NCI-H526 (cell line): ENCODE results near the gene DNAH3.
"Not testable (repeated sequence)": the region's sequence is repeated elsewhere in the genome, so short reads cannot be mapped to it uniquely, and the experiment has no call there.

ENCODE experiments used
- DNase-seq, 2 experiments: peaks; one replicate each; lab custom pipeline; 2025; lab: John Stamatoyannopoulos, UW

The DNAH3 gene

GRCh38 chr16:20940871-20941635 is 209.6 kb downstream of the DNAH3 start:
- no peak for DNase-seq

- DNase-seq: no peak
These were observed 211.0 kb downstream of the DNAH3 start for GRCh38 chr16:20939611-20940010.

GRCh38 chr16:20938426-20938825 is 212.2 kb downstream of the DNAH3 start:
- DNase-seq: no peak

GRCh38 chr16:20937736-20938135 is 212.9 kb downstream of the DNAH3 start:
- DNase-seq: no peak

- no peak for DNase-seq
These were observed 217.1 kb downstream of the DNAH3 start for GRCh38 chr16:20933589-20933988.

GRCh38 chr16:20931066-20931600 is 219.5 kb downstream of the DNAH3 start:
- no peak for DNase-seq

- DNase-seq: no peak
These were observed 220.3 kb downstream of the DNAH3 start for GRCh38 chr16:20930365-20930690.

- DNase-seq: not testable (repeated sequence)
These were observed 220.8 kb downstream of the DNAH3 start for GRCh38 chr16:20929676-20930364.

GRCh38 chr16:20928774-20929411 is 221.8 kb downstream of the DNAH3 start:
- peak in 1 of 2 experiments; percentile 9 for DNase-seq

- no peak for DNase-seq
These were observed 224.9 kb downstream of the DNAH3 start for GRCh38 chr16:20925751-20926150.

- DNase-seq: no peak
These were observed 226.8 kb downstream of the DNAH3 start for GRCh38 chr16:20923876-20924275.

- no peak for DNase-seq
These were observed 229.8 kb downstream of the DNAH3 start for GRCh38 chr16:20920799-20921198.

- no peak for DNase-seq
These were observed 230.6 kb downstream of the DNAH3 start for GRCh38 chr16:20920091-20920490.

GRCh38 chr16:20918486-20919239 is 232.0 kb downstream of the DNAH3 start:
- DNase-seq: no peak

GRCh38 chr16:20916942-20917341 is 233.7 kb downstream of the DNAH3 start:
- no peak for DNase-seq

GRCh38 chr16:20916289-20916688 is 234.4 kb downstream of the DNAH3 start:
- DNase-seq: no peak

GRCh38 chr16:20911361-20911760 is 239.3 kb downstream of the DNAH3 start:
- no peak for DNase-seq

GRCh38 chr16:20910781-20911321 is 239.8 kb downstream of the DNAH3 start:
- DNase-seq: no peak

- DNase-seq: no peak
These were observed 244.0 kb downstream of the DNAH3 start for GRCh38 chr16:20906341-20907255.

GRCh38 chr16:20905576-20905975 is 245.1 kb downstream of the DNAH3 start:
- no peak for DNase-seq
